DND-41 (cell line): ENCODE measurements around the gene LIX1.

Source experiments
- EZH2 ChIP-seq: IDR thresholded peaks from 3 replicates; pipeline ENCODE4 v1.6.1; 2012; ENCODE audit warnings: borderline replicate concordance, low read depth, mild to moderate bottlenecking, moderate library complexity, low read length, inconsistent platforms; ENCODE audit not compliant: severe bottlenecking
- TF ChIP-seq, protein P1 (sequence below): IDR thresholded peaks from 2 replicates; pipeline ENCODE4 v1.5.1; 2012; ENCODE audit warnings: borderline replicate concordance, low read length, moderate library complexity, mild to moderate bottlenecking; ENCODE audit not compliant: poor library complexity, severe bottlenecking; ENCODE audit errors: extremely low read depth

DNA sequence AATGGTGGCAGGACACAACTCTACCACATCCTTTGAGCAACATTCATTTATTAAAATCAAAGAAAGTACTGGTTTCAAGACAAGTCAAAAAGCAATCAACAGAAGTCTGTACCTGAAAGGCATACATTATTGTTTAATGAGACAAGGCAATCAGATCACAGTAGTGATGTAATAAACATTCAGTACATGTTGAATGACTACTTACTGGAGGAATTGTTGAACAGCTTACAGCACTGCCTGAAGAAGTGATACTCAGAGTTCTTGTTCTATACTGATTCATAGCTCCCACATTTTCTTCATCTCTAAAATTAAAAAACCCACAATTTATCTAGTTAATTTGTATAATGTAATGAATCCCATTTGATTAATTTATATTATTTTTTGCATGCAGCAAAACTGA is 22.4 kb upstream of the LIX1 start:
- TF ChIP-seq, protein P1, sequence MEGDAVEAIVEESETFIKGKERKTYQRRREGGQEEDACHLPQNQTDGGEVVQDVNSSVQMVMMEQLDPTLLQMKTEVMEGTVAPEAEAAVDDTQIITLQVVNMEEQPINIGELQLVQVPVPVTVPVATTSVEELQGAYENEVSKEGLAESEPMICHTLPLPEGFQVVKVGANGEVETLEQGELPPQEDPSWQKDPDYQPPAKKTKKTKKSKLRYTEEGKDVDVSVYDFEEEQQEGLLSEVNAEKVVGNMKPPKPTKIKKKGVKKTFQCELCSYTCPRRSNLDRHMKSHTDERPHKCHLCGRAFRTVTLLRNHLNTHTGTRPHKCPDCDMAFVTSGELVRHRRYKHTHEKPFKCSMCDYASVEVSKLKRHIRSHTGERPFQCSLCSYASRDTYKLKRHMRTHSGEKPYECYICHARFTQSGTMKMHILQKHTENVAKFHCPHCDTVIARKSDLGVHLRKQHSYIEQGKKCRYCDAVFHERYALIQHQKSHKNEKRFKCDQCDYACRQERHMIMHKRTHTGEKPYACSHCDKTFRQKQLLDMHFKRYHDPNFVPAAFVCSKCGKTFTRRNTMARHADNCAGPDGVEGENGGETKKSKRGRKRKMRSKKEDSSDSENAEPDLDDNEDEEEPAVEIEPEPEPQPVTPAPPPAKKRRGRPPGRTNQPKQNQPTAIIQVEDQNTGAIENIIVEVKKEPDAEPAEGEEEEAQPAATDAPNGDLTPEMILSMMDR: no peak
- TF ChIP-seq EZH2: no peak
